ENCODE results near the gene GRAMD2A.

GRAMD2A gene

GRCh38 chr15:72113347-72114031 is 84.1 kb downstream of the GRAMD2A start:
- Histone ChIP-seq H3K4me1 (no peaks in the 10 kb centered on the region; the same call in 1 of the 2 replicates), H3K36me3 (no peaks in the 10 kb centered on the region; the same call in 1 of the 2 replicates), H3K9me3 (no peaks in the 10 kb centered on the region), H3K4me3 (ENCODE audit: low read depth, low read length) (no peak overlapping the region), H3K27me3 (no peaks in the 10 kb centered on the region)
- no peak for DNase-seq
- no peak for TF ChIP-seq CTCF (IDR thresholded peaks at IDR 0.05; ENCODE audit: low read depth, low read length)

- Histone ChIP-seq H3K36me3 (no peaks in the 10 kb centered on the region; the same call in 1 of the 2 replicates), H3K4me3 (ENCODE audit: low read depth, low read length) (no peak overlapping the region), H3K4me1 (no peaks in the 10 kb centered on the region; the same call in 1 of the 2 replicates), H3K9me3 (no peaks in the 10 kb centered on the region), H3K27me3 (no peaks in the 10 kb centered on the region)
- no peak for TF ChIP-seq CTCF (IDR thresholded peaks at IDR 0.05; ENCODE audit: low read depth, low read length)
- no peak for DNase-seq
Measured at GRCh38 chr15:72112805-72113204, 84.8 kb downstream of the GRAMD2A start.

- Histone ChIP-seq H3K4me1 (no peaks in the 10 kb centered on the region; the same call in 1 of the 2 replicates), H3K27me3 (no peaks in the 10 kb centered on the region), H3K9me3 (no peaks in the 10 kb centered on the region), H3K4me3 (ENCODE audit: low read depth, low read length) (no peak overlapping the region), H3K36me3 (no peaks in the 10 kb centered on the region)
- DNase-seq = no peak
- no peak for TF ChIP-seq CTCF (IDR thresholded peaks at IDR 0.05; ENCODE audit: low read depth, low read length)
Measured at GRCh38 chr15:72112116-72112515, 85.5 kb downstream of the GRAMD2A start.

- no peaks in the 10 kb centered on the region for H3K9me3 ChIP-seq
- no peak overlapping the region for H3K4me3 ChIP-seq (ENCODE audit: low read depth, low read length)
- DNase-seq = no peak
- no peaks in the 10 kb centered on the region for H3K36me3 ChIP-seq
- TF ChIP-seq CTCF (IDR thresholded peaks at IDR 0.05; ENCODE audit: low read depth, low read length) = no peak
- no peaks in the 10 kb centered on the region; the same call in 1 of the 2 replicates for H3K4me1 ChIP-seq
- no peaks in the 10 kb centered on the region for H3K27me3 ChIP-seq
Measured at GRCh38 chr15:72110355-72110754, 87.2 kb downstream of the GRAMD2A start.

Data from BE2C (cell line).